Measurements from ENCODE around the gene SLC6A18.
"Not testable (repeated sequence)": the region's sequence is repeated elsewhere in the genome, so short reads cannot be mapped to it uniquely, and the experiment has no call there.

SLC6A18 gene

GRCh38 chr5:1278656-1279442 is 53.7 kb downstream of the SLC6A18 start:
- DNase-seq, result no peak

DNA sequence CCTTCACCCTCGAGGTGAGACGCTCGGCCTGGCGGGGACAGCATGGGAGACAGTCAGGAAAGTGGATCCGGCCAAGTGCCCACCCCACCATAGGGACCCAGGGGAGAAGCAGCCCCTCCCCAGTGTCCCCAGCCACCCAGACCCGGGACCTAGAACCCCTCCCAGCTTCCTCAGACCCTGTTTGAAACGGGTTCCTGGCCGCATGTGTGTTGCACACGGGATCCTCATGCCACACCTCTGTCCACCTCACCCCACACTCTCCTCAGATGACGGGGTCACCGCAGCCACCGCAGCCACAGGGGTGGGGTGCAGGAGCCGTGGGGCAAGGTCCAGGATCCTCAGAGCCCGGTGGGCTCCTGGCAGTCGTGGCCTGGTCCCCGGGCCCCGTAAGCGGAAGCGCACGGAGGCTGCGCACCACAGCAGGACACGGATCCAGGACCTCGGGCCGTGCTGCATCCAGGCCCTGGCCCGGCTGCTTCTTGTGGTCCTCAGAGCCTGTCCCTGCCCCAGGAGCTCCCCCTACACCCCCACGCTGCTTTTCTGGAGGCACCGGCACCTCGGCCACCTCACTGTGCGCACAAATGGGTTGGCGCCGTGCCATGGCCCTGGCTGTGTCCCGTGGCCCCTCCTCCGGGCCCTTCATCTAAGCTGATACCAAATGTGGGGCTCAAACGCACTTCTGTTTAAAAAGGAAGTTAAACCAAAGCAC is 54.4 kb downstream of the SLC6A18 start:
- no peak for DNase-seq

DNA sequence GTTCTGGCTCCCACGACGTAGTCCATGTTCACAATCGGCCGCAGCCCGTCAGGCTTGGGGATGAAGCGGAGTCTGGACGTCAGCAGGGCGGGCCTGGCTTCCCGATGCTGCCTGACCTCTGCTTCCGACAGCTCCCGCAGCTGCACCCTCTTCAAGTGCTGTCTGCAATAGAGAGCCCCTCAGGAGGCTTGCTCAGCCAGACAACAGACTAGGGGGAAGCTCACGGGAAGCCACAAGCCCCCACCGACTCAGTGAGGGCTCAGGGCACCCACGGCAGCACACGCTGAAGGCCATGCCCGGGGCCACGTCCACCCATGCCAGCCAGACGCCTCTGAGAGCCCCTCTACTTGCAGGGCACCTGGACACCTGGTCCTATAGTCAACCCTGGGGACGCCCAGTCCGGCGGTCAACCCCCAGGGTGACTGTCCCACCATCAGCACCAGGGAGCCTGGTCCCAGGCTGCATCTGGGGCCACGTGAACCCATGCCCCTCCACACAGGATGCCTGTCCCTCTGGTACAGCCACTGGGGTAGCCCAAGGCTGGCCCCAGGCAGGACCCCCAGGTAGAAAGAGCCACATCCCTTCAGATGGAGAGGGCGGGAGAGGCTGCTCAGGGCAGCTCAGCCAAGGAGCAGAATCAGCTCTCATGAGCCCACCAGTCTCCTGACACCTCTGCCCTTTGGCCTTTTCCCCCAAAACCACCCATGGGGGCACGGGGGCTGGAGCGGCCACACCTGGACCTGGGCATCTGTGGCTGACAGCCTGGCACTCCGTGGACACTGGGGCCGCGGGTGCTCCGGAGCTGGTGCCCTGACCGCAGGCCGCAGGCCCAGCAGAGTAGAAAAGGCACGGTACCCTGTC is 55.2 kb downstream of the SLC6A18 start:
- DNase-seq, result no peak

GRCh38 chr5:1281038-1281882 is 56.1 kb downstream of the SLC6A18 start:
- no peak for DNase-seq

DNA sequence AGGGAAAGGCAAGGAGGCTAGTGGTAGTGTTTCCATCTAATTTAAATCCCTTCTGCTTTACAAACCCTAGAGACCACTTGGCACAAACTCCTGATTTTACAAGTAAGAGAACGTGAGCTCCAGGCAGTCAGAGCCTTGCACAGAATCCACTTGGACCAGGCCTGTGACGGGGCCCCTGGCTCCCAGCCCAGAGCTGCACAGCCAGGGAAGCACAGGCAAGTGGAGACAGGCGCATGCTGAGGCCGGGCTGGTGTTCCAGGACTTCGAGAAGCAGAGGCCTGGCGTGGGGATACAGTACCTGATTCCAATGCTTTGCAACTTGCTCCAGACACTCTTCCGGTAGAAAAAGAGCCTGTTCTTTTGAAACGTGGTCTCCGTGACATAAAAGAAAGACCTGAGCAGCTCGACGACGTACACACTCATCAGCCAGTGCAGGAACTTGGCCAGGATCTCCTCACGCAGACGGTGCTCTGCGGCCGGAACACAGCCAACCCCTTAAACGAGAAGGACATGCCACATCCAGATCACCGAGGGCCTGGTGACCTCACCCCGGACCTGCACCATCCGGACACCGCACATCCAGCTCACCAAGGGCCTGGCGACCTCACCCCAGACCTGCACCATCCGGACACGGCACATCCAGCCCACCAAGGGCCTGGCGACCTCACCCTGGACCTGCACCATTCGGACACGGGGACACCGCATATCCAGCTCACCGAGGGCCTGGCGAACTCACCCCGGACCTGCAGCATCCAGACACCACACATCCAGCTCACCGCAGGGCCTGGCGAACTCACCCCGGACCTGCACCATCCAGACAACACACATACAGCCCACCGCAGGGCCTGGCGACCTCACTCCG is 57.2 kb downstream of the SLC6A18 start:
- no peak for DNase-seq

DNA sequence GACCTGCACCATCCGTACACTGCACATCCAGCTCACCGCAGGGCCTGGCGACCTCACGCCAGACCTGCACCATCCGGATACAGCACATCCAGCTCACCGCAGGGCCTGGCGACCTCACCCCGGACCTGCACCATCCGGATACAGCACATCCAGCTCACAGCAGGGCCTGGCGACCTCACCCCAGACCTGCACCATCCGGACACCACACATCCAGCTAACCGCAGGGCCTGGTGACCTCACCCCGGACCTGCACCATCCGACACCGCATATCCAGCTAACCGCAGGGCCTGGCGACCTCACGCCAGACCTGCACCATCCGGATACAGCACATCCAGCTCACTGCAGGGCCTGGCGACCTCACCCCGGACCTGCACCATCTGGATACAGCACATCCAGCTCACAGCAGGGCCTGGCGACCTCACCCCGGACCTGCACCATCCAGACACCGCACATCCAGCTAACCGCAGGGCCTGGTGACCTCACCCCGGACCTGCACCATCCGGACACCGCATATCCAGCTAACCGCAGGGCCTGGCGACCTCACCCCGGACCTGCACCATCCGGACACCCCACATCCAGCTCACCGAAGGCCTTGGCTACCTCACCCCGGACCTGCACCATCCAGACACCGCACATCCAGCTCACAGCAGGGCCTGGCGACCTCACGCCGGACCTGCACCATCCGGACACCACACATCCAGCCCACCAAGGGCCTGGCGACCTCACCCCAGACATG is 58.0 kb downstream of the SLC6A18 start:
- not testable (repeated sequence) for DNase-seq

DNA sequence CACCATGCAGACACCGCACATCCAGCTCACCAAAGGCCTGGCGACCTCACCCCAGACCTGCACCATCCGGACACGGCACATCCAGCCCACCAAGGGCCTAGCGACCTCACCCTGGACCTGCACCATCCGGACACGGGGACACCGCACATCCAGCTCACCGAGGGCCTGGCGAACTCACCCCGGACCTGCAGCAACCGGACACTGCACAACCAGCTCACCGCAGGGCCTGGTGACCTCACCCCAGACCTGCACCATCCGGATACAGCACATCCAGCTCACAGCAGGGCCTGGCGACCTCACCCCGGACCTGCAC is 58.5 kb downstream of the SLC6A18 start:
- not testable (repeated sequence) for DNase-seq

GRCh38 chr5:1284336-1284970 is 59.3 kb downstream of the SLC6A18 start:
- not testable (repeated sequence) for DNase-seq

DNA sequence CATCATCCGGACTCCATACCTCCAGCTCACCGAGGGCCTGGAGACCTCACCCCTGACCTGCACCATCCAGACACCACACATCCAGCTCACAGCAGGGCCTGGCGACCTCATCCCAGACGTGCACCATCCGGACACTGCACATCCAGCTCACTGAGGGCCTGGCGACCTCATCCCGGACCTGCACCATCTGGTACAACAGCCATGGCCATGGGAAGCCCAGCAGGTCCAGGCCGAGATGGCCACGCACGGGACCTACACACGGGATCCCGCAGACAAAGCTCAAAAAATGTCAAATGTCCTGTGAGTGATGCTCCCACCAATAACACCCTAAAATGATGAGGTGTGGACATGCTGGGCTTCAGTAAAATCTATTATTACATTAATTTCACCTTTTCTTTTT is 60.0 kb downstream of the SLC6A18 start:
- no peak for DNase-seq

DNA sequence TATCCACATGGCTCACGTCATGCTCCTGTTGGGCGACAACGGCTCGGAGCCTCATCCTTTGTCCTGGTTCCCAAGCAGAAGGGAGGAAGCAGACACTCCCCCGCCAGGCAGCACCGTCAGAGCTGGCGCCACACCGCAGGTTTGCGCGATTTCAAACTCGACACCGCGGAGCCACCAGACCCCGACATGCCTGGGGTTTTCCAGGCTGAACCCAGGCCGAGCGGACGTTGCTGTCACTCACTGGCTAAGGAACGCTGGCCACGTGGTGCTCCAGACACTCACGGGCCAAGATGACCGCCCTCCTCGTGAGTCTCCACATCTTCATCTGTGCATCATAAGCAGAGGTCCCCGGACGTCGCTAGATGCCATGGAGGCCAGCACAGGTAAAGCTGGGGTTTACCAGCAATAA is 60.7 kb downstream of the SLC6A18 start:
- no peak for DNase-seq

- no peak for DNase-seq
Measured at GRCh38 chr5:1288439-1289335, 63.5 kb downstream of the SLC6A18 start.

- DNase-seq, result not testable (repeated sequence)
Measured at GRCh38 chr5:1289559-1289958, 64.4 kb downstream of the SLC6A18 start.

DNA sequence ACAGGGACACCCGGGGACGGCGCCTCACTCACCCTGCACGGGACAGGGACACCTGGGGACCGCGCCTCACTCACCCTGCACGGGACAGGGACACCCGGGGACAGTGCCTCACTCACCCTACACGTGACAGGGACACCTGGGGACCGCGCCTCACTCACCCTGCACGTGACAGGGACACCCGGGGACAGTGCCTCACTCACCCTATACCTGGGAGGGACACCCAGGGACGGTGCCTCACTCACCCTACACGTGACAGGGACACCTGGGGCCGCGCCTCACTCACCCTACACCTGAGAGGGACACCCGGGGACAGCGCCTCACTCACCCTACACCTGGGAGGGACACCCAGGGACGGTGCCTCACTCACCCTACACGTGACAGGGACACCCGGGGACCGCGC is 65.8 kb downstream of the SLC6A18 start:
- not testable (repeated sequence) for DNase-seq

GRCh38 chr5:1291611-1292080 is 66.5 kb downstream of the SLC6A18 start:
- no peak for DNase-seq

GRCh38 chr5:1292139-1292538 is 67.0 kb downstream of the SLC6A18 start:
- DNase-seq, result no peak

DNA sequence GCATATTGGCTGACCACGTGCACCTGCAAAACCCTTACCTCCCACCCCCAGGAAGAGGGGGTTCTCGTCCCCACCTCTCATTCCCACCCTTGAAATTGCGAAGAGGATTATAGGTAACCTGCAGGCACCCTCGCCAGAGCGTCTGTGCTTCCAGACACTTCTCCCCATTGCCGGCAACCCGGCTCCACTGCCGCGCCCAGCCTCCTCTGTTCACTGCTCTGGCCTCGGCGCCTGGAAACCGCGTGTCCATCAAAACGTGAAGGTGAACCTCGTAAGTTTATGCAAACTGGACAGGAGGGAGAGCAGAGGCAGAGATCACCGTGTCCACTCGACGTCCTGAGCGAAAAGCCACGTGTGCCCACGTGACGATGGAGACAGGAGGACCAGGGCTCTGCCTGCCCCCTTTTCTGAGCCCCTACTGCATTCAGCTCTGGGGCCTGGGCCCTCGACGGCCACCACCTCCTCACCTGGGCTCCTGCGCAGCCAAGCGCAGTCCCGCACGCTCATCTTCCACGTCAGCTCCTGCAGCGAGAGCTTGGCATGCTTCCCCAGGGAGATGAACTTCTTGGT is 67.8 kb downstream of the SLC6A18 start:
- no peak for DNase-seq

- DNase-seq, result no peak
Measured at GRCh38 chr5:1293416-1294205, 68.4 kb downstream of the SLC6A18 start.
